Middle frontal gyrus (tissue), 1 donor: ENCODE data around the gene LPAR5.
"Not testable (repeated sequence)": the region's sequence is repeated elsewhere in the genome, so short reads cannot be mapped to it uniquely, and the experiment has no call there.

Experiments used
- DNase-seq: peaks from one replicate; pipeline ENCODE4 v3.0.0-alpha.2; 2015; ENCODE audit warnings: low spot score; ENCODE audit errors: extremely low spot score

LPAR5 gene

GRCh38 chr12:6607751-6608591, 27.8 kb downstream of the LPAR5 start:
- no peak for DNase-seq

GRCh38 chr12:6606331-6607131, 29.2 kb downstream of the LPAR5 start:
- DNase-seq = no peak

GRCh38 chr12:6605421-6606330, 30.1 kb downstream of the LPAR5 start:
- no peak for DNase-seq

- DNase-seq = no peak
These were observed 31.3 kb downstream of the LPAR5 start for GRCh38 chr12:6604259-6605029.

- no peak for DNase-seq
These were observed 32.6 kb downstream of the LPAR5 start for GRCh38 chr12:6603095-6603567.

GRCh38 chr12:6602526-6602925, 33.2 kb downstream of the LPAR5 start:
- no peak for DNase-seq

DNA sequence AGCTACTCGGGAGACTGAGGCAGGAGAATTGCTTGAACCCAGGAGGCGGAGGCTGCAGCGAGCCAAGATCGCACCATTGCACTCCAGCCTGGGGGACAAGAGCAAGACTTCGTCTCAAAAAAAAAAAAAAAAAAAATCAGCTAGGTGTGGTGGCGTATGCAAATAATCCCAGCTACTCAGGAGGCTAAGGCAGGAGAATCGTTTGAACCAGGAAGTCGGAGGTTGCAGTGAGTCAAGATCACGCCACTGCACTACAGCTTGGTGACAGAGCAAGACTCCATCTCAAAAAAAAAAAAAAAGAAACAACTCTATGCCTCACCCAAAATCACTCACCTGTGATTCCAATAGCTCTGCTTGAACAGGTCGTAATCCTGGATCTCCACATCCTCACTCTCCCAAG, 40.1 kb downstream of the LPAR5 start:
- not testable (repeated sequence) for DNase-seq

- DNase-seq = no peak
These were observed 43.7 kb downstream of the LPAR5 start for GRCh38 chr12:6592087-6592486.

DNA sequence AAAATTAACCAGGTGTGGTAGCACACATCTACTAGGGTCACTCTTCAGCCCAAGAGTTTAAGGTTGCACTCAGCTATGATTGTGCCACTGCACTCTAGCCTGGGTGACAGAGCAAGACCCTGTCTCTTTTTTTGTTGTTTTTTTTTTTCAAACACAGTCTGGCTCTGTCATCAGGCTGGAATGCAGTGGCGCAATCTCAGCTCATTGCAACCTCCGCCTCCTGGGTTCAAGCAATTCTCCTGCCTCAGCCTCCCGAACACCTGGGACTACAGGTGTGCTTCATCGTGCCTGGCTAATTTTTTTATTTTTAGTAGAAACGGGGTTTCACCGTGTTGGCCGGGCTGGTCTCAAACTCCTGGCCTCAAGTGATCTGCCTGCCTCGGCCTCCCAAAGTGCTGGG, 49.2 kb downstream of the LPAR5 start:
- DNase-seq = not testable (repeated sequence)

- DNase-seq = no peak
These were observed 51.5 kb downstream of the LPAR5 start for GRCh38 chr12:6584293-6584692.

DNA sequence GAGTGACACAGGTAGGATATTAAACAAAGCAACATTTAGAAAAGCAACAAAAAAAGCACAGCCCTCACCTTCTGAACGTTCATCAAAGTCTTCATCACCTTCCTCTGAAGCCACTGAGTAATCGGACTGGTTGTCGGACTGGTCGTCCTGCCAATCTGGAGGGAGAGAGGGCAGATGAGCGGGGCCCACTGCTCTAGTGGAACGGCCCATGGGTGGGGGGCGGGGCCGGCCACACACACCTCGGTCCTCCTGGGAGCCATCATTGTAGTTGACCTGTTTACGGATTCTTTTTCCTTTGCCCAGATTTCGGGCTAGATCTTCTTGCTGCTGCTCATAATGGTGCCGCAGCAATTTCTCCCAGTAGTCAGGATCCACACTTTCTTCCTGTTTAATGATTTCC, 52.8 kb downstream of the LPAR5 start:
- no peak for DNase-seq

DNA sequence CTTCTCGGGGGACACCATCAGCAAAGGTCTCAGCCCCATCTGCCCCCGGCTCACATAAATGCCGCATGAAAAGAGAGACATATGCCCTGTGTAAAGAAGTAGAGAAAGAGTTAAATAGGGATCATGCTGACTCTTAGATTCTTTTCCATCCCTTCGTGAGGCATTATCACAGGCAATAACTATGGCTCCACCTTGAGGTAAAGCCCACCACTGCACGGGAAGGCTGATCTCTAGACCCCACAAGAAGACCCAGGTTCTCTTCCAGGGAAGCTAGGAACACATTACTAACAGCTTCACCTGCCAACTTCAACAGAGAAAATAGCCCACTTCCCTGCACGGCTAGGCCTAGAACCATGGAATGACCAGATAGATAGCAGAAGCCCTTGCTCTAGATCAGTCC, 53.6 kb downstream of the LPAR5 start:
- no peak for DNase-seq

GRCh38 chr12:6575648-6576047, 60.1 kb downstream of the LPAR5 start:
- DNase-seq = no peak

GRCh38 chr12:6574576-6575295, 61.0 kb downstream of the LPAR5 start:
- DNase-seq = no peak

DNA sequence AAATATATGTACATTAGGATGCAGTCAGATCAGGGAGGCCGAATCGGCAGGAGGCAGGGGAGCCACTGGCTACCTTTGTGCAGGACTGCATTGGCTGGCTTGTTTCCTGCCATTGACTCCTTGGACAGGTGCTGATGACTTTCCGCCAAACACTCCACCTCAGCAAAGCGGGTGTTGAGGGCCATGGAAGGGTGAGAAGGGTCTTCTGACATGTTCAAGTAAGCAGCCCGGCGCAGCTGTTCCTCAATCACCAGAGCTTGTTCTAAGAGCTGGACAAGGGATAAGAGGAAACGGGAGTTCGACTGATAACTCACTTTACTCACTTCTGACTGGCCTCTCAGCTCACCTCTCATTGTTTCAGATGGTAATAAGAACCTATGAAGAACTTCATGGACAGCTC, 62.8 kb downstream of the LPAR5 start:
- no peak for DNase-seq

- DNase-seq = no peak
These were observed 65.4 kb downstream of the LPAR5 start for GRCh38 chr12:6570264-6570887.

DNA sequence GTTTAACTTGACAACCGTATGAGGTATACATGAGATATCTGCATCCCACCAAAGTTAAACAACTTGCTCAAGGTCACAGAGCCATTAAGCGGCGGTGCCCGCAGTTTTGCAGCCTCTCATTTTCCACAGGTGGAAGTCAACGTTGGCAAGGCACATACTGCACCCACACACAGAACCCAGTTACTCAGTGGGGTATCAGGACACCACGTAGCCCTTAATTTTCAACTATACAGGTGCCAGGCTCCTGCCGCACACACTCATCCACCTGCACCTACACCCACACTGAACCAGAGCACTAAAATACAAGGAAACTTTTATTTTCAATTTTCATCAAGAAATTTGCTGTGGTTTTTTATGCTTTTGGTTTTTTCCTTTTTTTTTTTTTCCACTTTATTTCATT, 66.0 kb downstream of the LPAR5 start:
- no peak for DNase-seq

DNA sequence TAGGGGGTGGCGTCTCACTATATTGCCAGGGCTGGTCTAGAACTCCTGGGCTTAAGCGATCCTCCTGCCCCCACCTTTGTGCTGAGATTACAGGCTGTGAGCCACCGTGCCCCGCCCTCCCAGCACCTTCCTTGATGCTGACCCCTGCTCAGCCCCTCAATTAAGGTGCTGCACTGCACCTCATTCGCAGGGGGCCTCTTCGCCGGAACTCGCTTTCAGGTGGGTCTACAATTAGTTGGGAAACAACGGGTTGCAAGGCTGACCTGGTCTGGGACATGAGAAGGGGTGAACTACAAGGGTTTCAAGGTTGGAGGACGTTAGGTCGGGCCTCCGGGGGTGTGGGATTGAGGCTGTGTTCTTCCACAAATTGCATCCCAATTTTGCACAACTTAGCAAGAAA, 66.4 kb downstream of the LPAR5 start:
- no peak for DNase-seq
